Right lung (tissue), 5 donors: ENCODE results near the gene MEGF6. TPM values are rescaled to one million over a fixed set of nuclear protein-coding genes. Genes with fewer than 3 reads are reported as not detected.
"Not testable (repeated sequence)": the region's sequence is repeated elsewhere in the genome, so short reads cannot be mapped to it uniquely, and the experiment has no call there.

Experiments used
- DNase-seq, 2 donors: peaks; one replicate each; pipeline ENCODE4 v3.0.0-alpha.2; 2013
- polyA plus RNA-seq, 5 donors: library from polyadenylated mRNA; unstranded; fragments of 120-200 nt; gene quantifications; one replicate each; pipeline versions ENCODE4 v1.2.1 to v1.2.3, GENCODE V29; 2013; ENCODE audit warnings: inconsistent platforms in 1 of 5, low replicate concordance in 1 of 5; ENCODE audit not compliant: insufficient read length in 5 of 5, insufficient read depth in 1 of 5

MEGF6 gene
- polyA plus RNA-seq, 5 donors = 36.1 to 64.5 (median 50.8) TPM

DNA sequence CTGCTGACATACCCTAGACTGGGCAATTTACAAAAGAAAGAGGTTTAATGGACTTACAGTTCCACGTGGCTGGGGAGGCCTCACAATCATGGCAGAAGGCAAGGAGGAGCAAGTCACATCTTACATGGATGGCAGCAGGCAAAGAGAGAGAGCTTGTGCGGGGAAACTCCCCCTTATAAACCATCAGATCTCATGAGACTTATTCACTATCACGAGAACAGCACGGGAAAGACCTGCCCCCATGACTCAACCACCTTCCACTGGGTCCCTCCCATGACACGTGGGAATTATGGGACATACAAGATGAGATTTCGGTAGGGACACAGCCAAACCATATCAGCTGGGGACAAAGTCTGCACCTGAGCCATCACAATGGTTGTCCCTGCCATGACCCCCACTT is 35.8 kb downstream of the MEGF6 start:
- DNase-seq = not testable (repeated sequence)

GRCh38 chr1:3573500-3573899 is 37.8 kb downstream of the MEGF6 start:
- no peak for DNase-seq

- not testable (repeated sequence) for DNase-seq
Observed at GRCh38 chr1:3572638-3573037, 38.7 kb downstream of the MEGF6 start.

DNA sequence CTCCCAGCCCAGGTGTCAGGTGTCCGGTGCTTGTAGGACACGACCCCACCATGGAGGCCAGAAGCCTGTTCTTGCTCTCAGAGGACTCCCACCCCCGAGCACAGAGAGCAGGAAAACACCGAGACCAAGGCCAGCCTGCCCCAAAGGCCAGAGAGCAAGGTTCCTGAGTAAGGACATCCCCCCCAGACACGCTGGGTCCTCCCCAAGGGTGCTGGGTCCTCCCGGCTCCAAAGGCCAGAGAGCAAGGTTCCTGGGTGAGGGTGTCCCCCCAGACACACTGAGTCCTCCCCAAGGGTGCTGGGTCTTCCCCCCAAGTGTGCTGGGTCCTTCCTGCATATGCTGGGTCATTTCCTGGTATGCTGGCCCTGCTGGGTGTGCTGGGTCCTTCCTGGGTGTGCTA is 40.0 kb downstream of the MEGF6 start:
- no peak for DNase-seq

DNA sequence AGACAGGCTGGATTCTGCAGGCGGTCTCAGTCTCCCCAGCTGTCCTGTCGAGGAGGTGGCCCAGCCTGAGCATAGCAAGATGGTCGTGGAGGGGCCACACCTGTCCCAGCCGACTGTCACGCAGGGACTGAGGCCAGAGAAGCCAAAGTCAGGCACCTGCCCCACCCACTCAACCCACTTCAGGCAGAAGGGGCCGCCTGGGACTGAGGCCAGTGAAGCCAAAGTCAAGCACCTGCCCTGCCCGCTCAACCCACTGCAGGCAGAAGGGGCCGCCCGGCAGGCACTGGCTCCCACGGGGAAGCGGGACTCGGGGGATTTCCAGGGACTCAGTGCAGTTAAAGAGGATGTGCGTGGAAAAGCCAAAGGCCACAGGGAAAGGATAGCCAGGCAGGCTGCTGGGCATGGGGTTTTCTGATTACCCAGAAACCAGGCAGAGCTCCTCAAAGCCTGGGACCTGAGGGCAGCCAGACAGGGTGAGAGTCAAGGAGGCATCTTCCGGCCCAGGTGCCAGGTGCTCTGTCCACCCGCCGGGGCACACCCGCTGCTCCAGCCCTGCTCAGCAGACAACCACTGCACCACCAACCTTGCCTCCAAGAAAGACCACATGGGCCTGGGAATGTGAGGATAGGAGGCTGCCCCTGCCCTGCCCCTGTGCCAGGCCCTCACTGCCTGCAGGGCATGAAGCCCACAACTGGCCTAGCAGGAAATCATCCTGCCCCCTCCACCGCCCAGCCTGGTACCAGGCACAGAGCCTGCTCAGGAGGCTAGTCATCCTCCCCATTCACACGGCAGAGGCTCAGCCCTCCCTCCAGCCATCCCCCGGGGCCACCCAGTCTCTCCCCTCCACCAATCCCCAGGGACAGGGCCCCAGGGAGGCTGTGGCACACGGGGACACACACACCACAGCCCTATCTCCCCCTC is 41.0 kb downstream of the MEGF6 start:
- DNase-seq = no peak

DNA sequence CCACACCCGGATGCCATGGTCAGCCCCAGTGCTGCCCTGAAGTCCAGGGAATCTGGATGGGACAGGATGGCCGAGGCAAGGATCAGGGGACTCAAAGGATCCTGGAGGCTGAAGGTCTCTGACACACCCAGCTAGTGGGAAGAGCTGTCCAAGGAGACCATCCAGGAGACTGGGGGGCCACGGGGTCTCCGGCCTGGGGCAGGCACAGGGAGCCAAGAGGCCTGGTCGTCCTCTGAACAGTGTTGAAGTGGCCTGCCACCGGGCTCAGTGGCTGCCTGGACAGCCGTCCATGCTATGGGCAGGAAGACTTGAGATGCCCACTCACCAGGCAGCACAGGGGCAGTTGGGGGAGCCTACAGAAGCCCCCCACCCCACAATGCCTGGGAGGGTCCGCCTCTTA is 41.9 kb downstream of the MEGF6 start:
- no peak for DNase-seq

DNA sequence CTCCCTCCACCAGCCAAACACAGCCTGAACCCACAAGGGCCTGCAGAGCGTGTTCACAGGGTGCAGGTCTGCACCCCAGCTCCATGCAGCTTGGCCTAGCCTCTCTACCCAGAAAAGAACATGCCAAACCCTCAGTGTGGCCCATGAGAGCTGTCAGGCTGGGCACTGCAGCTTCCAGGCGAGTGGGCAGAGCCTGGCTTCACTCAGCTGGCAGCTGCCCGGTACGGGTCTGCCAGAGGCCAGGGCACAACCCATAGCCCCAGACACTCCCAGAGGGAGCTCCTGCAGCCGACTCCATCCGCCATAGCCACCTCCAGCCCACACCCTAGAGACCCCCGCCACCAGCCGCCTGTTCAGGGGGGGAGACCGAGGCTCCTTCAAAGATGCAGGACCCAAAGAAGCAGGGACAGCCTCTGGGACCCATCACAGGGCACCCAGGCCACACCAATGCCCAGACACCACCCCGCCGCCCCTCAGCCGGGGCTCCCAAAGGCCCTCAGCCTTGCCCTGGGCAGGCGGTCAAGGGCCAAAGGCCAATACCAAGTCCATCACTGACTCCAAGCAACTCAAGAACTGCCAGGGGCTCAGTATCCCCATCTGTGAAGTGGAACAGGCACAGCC is 42.4 kb downstream of the MEGF6 start:
- no peak for DNase-seq

- no peak for DNase-seq
Observed at GRCh38 chr1:3566951-3567804, 44.1 kb downstream of the MEGF6 start.

- DNase-seq = no peak
Observed at GRCh38 chr1:3566003-3566885, 45.1 kb downstream of the MEGF6 start.

DNA sequence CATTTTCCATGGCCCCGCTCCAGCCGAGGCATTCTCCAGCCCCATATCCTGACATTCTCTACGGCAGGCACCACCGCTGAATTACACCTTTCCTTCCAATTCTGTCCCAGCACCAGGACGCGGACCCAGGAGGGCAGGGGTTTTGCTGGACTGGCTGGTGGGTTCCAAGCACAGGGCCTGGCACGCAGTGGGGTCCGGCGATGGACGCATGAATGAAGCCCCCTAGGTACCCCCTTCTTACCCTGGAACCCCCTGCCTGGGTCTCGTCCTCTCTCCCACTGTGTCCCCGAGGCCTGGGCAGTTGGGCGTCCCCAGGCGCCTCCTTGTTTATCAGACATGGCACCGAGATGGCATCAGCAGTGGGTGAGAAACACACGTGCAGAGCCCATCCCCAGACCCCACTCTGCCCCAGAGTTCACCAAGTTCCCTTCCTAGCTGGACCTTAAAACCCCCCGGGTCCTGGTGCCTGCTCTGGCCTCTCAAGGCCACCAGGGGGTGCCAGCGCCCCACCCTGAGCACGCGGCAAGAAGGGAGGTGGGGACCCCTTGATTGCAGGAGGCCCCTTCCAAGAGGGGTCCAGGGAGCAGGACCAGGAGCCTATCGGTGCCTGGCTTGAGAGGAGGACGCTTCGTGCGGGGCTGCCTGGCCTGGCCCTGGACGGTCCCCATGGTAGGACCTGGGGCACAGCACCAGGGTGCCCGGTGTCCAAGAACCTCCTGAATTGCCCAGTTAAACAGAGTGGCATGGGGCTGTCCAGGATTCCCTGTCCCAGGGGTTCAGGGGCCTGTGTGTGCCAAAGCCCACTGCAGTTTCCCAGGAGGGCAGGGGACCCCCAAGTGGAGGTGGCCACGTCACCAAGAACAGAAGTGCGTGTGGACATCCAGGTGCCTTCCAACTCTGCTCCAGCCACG is 46.1 kb downstream of the MEGF6 start:
- DNase-seq = no peak

DNA sequence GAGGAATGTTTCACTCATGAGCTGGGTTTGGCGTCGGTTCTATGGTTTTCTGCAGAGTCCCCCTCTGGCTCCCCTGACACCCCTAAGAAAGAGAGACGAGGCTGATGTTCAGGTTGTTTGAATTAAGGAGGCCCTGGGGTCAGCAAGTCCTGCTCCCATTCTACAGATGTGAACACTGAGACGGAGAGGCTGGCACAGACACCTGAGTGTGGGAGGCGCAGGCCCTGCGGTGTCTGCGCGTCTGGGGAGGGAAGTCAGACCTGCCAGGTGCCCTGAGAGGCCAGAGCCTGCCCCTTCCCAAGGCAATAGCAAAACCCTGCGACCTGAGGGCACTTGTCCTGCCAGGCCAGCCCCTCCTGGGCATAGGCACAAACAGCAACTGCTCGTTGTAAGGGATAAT is 47.7 kb downstream of the MEGF6 start:
- DNase-seq = no peak

DNA sequence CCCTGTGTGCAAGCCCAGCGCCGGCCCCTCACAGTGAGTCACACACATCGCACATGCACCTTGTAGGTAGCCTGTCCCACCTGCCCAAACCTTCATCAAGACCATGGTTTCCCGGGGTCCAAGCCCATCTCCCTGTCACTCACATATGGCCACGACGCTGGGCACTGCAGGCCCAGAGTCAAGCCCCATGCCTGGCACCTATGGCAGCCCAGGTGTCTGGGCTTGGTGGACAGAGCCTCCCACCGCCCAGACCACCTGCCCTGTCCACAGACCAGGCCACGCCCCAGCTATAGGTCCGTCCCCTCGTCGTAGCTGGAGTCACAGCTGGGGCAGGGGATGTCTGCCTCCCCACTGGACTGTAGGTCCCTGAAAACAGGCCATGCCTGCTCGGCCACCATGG is 48.2 kb downstream of the MEGF6 start:
- DNase-seq = no peak

DNA sequence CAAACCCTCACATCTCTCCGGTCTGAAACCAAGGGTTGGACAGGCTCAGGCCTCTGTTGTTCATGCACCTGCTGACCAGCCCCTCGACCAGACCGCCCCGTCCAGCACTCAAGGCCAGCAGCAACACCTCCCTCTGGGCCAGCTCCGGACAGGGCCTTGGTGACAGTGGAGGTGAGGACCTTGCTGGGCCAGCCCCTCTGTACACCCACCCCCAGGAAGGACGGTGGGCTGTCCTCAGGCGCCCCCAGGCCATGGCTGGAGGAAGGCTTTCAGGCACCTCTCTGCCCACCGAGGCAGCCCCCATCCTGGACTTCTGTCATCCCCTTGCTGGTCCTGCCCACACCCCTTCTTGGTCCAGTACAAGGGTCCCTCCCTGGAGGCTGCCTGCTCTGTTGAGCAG is 48.6 kb downstream of the MEGF6 start:
- DNase-seq = no peak

- DNase-seq = no peak
Observed at GRCh38 chr1:3561702-3562101, 49.6 kb downstream of the MEGF6 start.

GRCh38 chr1:3560981-3561380 is 50.3 kb downstream of the MEGF6 start:
- no peak for DNase-seq

- DNase-seq = no peak
Observed at GRCh38 chr1:3560251-3560871, 50.9 kb downstream of the MEGF6 start.

DNA sequence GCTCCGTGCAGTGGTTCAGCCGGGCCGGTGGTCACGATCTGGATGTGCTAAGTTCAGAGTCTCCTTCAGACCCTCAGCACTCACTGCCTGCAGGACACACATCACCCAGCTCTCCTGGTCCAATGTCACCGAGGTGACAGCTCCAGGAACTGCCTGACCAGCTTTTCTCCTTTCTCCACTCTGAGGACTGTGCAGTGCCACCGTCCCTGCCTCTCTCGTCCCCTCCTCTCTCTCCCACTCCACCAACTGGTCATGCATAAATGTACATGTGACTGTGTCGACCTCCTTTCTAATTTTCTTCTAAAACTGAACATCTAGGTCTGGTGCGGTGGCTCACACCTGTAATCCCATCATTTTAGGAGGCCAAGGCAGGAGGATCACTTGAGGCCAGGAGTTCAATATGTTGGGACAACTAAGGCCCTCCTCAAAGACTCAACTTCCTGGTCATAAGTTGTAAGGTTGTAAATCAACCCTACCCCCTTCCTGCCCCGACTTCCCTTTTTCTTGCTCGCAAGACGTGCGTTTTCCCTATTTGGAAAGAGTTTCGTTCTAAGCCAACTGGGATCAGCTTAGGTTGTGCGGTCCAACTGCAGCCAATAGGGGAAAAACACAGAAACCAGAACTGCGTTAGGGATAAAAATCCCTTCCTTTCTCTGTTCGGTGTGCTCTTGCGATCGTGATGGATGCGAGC is 53.1 kb downstream of the MEGF6 start:
- no peak for DNase-seq

DNA sequence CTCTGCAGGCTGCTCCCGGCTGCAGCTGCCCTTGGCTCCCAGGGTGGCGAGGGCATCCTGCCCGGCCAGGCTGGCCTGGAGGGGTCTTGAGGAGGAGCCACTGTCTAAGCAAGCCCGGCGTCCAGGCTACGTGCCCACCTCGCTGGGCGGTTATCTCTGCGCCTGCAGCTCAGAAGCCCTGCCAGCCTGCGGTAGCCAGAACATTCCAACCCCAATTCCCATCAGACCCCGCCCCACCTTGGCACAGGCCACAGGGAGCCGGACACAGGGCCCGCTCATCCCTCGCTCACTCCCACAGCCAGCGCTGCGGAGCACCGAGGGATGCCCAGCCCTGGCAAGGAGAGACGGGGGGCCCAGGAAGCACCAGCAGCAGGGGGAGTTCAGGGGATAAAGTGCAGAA is 53.9 kb downstream of the MEGF6 start:
- DNase-seq = no peak

DNA sequence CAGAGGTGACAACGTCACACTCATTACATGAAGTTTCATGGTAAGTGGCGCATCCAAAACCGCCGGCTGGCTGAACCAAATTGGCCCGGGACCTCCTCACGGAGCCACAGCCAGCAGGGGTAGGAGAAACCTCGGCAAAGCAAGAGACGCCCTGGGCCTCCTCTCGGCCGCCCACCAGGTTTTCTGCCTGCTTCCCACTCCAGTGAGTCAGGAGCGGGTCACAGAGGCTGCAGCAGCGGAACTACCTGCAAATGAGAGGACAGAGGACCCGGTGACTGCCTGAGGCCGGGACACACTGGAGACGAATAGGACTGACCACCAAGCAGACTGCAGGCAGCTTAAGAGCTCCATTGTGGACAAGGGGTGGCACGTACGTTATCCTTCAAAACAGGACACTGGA is 55.0 kb downstream of the MEGF6 start:
- DNase-seq = no peak
